Measurements from ENCODE around the gene HOXB2. TPM values are rescaled to one million over a fixed set of nuclear protein-coding genes. Genes with fewer than 3 reads are reported as not detected.

The HOXB2 gene
- total RNA-seq, 2 donors from 2014 or later, result 4.1 to 9.5 TPM

GRCh38 chr17:48579760-48580554, 35.0 kb upstream of the HOXB2 start:
- Histone ChIP-seq H3K27me3 (replicated peaks; ENCODE audit: insufficient read depth) (peaks cover 66% of the 10 kb centered on the region), H3K4me3 (no peak overlapping the region), H3K9me3 (no peaks in the 10 kb centered on the region), H3K36me3 (no peaks in the 10 kb centered on the region), H3K27ac (no peak overlapping the region), H3K4me1 (replicated peaks) (no peaks in the 10 kb centered on the region)
- DNase-seq (ENCODE audit: low spot score), result no peak
- TF ChIP-seq POLR2AphosphoS5 (IDR thresholded peaks at IDR 0.05) (no peak), CTCF (IDR thresholded peaks at IDR 0.05) (no peak), POLR2A (IDR thresholded peaks at IDR 0.05) (no peak)
- intact Hi-C loops (cut with DNase I), result no loop called here
- WGBS, result 26% methylated on average over 26 of the region's 26 CpGs

GRCh38 chr17:48579471-48579759, 34.5 kb upstream of the HOXB2 start:
- intact Hi-C loops (cut with DNase I), result no loop called here
- 43% methylated on average over 7 of the region's 7 CpGs for WGBS
- Histone ChIP-seq H3K27me3 (replicated peaks; ENCODE audit: insufficient read depth) (peaks cover 69% of the 10 kb centered on the region), H3K36me3 (no peaks in the 10 kb centered on the region), H3K4me3 (no peak overlapping the region), H3K27ac (no peak overlapping the region), H3K4me1 (replicated peaks) (no peaks in the 10 kb centered on the region), H3K9me3 (no peaks in the 10 kb centered on the region)
- no peak for DNase-seq (ENCODE audit: low spot score)
- TF ChIP-seq POLR2AphosphoS5 (IDR thresholded peaks at IDR 0.05) (no peak), POLR2A (IDR thresholded peaks at IDR 0.05) (no peak), CTCF (IDR thresholded peaks at IDR 0.05) (no peak)

GRCh38 chr17:48578616-48579470, 33.9 kb upstream of the HOXB2 start:
- intact Hi-C loops (cut with DNase I), result no loop called here
- Histone ChIP-seq H3K27me3 (replicated peaks; ENCODE audit: insufficient read depth) (peaks cover 73% of the 10 kb centered on the region), H3K9me3 (no peaks in the 10 kb centered on the region), H3K4me1 (replicated peaks) (no peaks in the 10 kb centered on the region), H3K36me3 (no peaks in the 10 kb centered on the region), H3K4me3 (peak overlapping the region; percentile 14 to 27), H3K27ac (no peak overlapping the region)
- no peak for DNase-seq (ENCODE audit: low spot score)
- WGBS, result 23% methylated on average over 43 of the region's 43 CpGs
- no peak for TF ChIP-seq POLR2A (IDR thresholded peaks at IDR 0.05)
- TF ChIP-seq POLR2AphosphoS5 (IDR thresholded peaks at IDR 0.05), result no peak
- TF ChIP-seq CTCF (IDR thresholded peaks at IDR 0.05), result no peak

- Histone ChIP-seq H3K4me1 (replicated peaks) (no peaks in the 10 kb centered on the region), H3K9me3 (no peaks in the 10 kb centered on the region), H3K36me3 (no peaks in the 10 kb centered on the region), H3K4me3 (peak within 1 kb of the TSS; percentile 14 to 27), H3K27ac (no peak within 1 kb of the TSS), H3K27me3 (replicated peaks; ENCODE audit: insufficient read depth) (peaks cover 73% of the 10 kb centered on the region)
- TF ChIP-seq CTCF (IDR thresholded peaks at IDR 0.05) (no peak), POLR2AphosphoS5 (IDR thresholded peaks at IDR 0.05) (no peak), POLR2A (IDR thresholded peaks at IDR 0.05) (no peak)
- DNase-seq (ENCODE audit: low spot score), result no peak
- intact Hi-C loops (cut with DNase I), result no loop called here
- 2% methylated on average over 37 of the region's 58 CpGs for WGBS
These were observed 33.2 kb upstream of the HOXB2 start, which contains the start of gene HOXB4 for GRCh38 chr17:48577946-48578615. HOXB4 (minus strand) TSS chr17:48578350; CDS start chr17:48578319, 31 bp downstream.

Measured in prostate gland (tissue), 2 donors.